DOHH2 (cell line): ENCODE results near the gene ADH4.

ENCODE experiments used
- H3F3A ChIP-seq: fragments of 200-600 bp; sonication (generic), shearing (Covaris generic); 2 replicates; pipeline ENCODE4 v1.6.0; 2016; ENCODE audit warnings: antibody characterized with exemption, mild to moderate bottlenecking; ENCODE audit not compliant: control insufficient read depth, insufficient read depth
- H3K27ac ChIP-seq: fragments of 200-600 bp; sonication (generic); 2 replicates; pipeline ENCODE4 v1.5.1; 2014; ENCODE audit warnings: low read depth, mild to moderate bottlenecking, low read length, moderate library complexity
- H3K27me3 ChIP-seq: fragments of 200-600 bp; sonication (generic); 2 replicates; pipeline ENCODE4 v1.6.1; 2014; ENCODE audit warnings: mild to moderate bottlenecking, low read length, mixed read lengths; ENCODE audit not compliant: control insufficient read depth
- H3K36me3 ChIP-seq: fragments of 200-600 bp; sonication (generic); 2 replicates; pipeline ENCODE4 v1.6.1; 2014; ENCODE audit warnings: mild to moderate bottlenecking, low read length, moderate library complexity, mixed read lengths; ENCODE audit not compliant: control insufficient read depth
- H3K4me1 ChIP-seq: fragments of 200-600 bp; sonication (generic); 2 replicates; pipeline ENCODE4 v1.6.1; 2014; ENCODE audit warnings: mild to moderate bottlenecking, low read length, mixed read lengths; ENCODE audit not compliant: control insufficient read depth
- H3K4me2 ChIP-seq: fragments of 200-600 bp; sonication (generic); 2 replicates; pipeline ENCODE4 v1.6.0; 2014; ENCODE audit warnings: mild to moderate bottlenecking, low read length, moderate library complexity
- H3K4me3 ChIP-seq: fragments of 200-600 bp; sonication (generic); 2 replicates; pipeline ENCODE4 v1.5.1; 2014; ENCODE audit warnings: mild to moderate bottlenecking, low read length, mixed read lengths
- H3K79me2 ChIP-seq: fragments of 200-600 bp; sonication (generic); 2 replicates; pipeline ENCODE4 v1.6.1; 2014; ENCODE audit warnings: mild to moderate bottlenecking, low read length, mixed read lengths; ENCODE audit not compliant: control insufficient read depth
- H3K9me2 ChIP-seq: fragments of 200-600 bp; sonication (generic); replicated peaks from 2 replicates; pipeline ENCODE4 v1.6.1; 2014; ENCODE audit warnings: mild to moderate bottlenecking, low read length, mixed read lengths; ENCODE audit not compliant: control insufficient read depth
- H3K9me3 ChIP-seq: fragments of 200-600 bp; sonication (generic); 2 replicates; pipeline ENCODE4 v1.6.1; 2014; ENCODE audit warnings: antibody characterized with exemption, low read length, mixed read lengths; ENCODE audit not compliant: control insufficient read depth, insufficient read depth
- H4K20me1 ChIP-seq: fragments of 200-600 bp; sonication (generic); 2 replicates; pipeline ENCODE4 v1.6.0; 2014; ENCODE audit warnings: low read depth, mild to moderate bottlenecking, antibody characterized with exemption, low read length, moderate library complexity; ENCODE audit not compliant: control insufficient read depth, insufficient read depth
- EZH2phosphoT487 ChIP-seq: fragments of 200-600 bp; sonication (generic); IDR thresholded peaks from 2 replicates; pipeline ENCODE4 v1.6.1; 2017; ENCODE audit warnings: borderline replicate concordance, mild to moderate bottlenecking, antibody characterized with exemption, low read length, moderate library complexity, mixed read lengths
- TF ChIP-seq, protein P1 (sequence below): fragments of 200-600 bp; sonication (generic); IDR thresholded peaks from one replicate; pipeline ENCODE4 v1.5.1; 2014; ENCODE audit warnings: antibody characterized with exemption, mild to moderate bottlenecking, low read depth, low read length; ENCODE audit not compliant: poor library complexity, severe bottlenecking

Gene ADH4

DNA sequence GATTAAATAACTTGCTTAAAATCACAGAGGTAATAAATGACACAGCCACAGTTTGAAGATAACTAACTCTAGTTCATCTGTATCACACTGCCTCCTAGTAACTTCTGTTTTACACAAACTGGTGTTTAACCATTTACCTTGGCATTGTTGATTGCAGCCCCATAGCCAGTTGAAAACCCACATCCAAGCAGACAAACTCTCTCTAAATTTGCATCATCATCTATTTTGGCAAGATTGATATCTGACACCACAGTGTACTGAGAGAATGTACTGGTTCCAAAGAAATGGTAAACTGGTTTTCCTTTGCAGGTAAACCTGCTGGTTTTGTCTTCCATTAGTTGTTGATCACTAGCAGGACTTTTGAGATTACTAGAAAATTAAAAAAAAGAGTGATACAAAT lies 7.8 kb downstream of the ADH4 start:
- no peaks in the 10 kb centered on the region for H3K4me1 ChIP-seq
- no peak overlapping the region for H3K4me2 ChIP-seq
- H3K9me2 ChIP-seq = no peaks in the 10 kb centered on the region
- H3K36me3 ChIP-seq = no peaks in the 10 kb centered on the region
- no peaks in the 10 kb centered on the region for H4K20me1 ChIP-seq
- H3K27me3 ChIP-seq = no peaks in the 10 kb centered on the region
- no peaks in the 10 kb centered on the region for H3K9me3 ChIP-seq
- no peak overlapping the region for H3K4me3 ChIP-seq
- TF ChIP-seq, protein P1, sequence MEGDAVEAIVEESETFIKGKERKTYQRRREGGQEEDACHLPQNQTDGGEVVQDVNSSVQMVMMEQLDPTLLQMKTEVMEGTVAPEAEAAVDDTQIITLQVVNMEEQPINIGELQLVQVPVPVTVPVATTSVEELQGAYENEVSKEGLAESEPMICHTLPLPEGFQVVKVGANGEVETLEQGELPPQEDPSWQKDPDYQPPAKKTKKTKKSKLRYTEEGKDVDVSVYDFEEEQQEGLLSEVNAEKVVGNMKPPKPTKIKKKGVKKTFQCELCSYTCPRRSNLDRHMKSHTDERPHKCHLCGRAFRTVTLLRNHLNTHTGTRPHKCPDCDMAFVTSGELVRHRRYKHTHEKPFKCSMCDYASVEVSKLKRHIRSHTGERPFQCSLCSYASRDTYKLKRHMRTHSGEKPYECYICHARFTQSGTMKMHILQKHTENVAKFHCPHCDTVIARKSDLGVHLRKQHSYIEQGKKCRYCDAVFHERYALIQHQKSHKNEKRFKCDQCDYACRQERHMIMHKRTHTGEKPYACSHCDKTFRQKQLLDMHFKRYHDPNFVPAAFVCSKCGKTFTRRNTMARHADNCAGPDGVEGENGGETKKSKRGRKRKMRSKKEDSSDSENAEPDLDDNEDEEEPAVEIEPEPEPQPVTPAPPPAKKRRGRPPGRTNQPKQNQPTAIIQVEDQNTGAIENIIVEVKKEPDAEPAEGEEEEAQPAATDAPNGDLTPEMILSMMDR = no peak
- TF ChIP-seq EZH2phosphoT487 = no peak
- H3K27ac ChIP-seq = no peak overlapping the region
- no peaks in the 10 kb centered on the region for H3K79me2 ChIP-seq
- H3F3A ChIP-seq = no peaks in the 10 kb centered on the region

DNA sequence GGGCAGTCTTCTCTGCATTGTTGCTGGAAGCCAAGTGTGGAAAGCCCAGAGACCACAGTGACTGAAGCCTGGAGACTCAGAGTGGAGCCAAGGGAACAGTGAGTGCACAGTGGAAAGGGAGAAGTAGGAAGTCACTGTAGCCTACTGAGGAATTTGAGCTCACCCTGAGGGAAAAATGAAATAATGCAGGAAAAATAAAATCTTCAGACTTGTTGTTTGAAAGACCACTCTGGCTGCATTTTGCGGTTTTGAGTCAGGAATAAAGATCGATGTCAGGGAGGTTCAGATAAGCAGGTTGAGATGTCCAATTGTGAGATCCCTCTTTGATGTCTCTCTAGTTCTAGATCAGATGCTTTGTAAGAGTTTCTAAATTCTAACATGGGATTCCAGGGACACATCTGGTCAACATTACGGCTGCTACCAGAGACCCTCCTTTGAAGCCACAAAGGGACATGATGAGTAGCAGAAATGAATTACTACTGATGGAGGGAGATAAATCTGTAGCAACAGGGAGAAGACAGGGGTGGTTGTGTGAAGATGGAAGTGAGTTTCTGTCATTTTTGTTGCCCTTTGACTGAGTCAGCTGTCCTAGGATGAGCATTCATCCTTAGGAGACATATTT lies 8.4 kb downstream of the ADH4 start:
- H3K79me2 ChIP-seq = no peaks in the 10 kb centered on the region
- H3K9me2 ChIP-seq = no peaks in the 10 kb centered on the region
- TF ChIP-seq, protein P1 = no peak
- TF ChIP-seq EZH2phosphoT487 = no peak
- no peak overlapping the region for H3K4me3 ChIP-seq
- no peaks in the 10 kb centered on the region for H4K20me1 ChIP-seq
- no peaks in the 10 kb centered on the region for H3F3A ChIP-seq
- H3K27ac ChIP-seq = no peak overlapping the region
- H3K4me1 ChIP-seq = no peaks in the 10 kb centered on the region
- no peak overlapping the region for H3K4me2 ChIP-seq
- no peaks in the 10 kb centered on the region for H3K9me3 ChIP-seq
- no peaks in the 10 kb centered on the region for H3K27me3 ChIP-seq
- no peaks in the 10 kb centered on the region for H3K36me3 ChIP-seq

DNA sequence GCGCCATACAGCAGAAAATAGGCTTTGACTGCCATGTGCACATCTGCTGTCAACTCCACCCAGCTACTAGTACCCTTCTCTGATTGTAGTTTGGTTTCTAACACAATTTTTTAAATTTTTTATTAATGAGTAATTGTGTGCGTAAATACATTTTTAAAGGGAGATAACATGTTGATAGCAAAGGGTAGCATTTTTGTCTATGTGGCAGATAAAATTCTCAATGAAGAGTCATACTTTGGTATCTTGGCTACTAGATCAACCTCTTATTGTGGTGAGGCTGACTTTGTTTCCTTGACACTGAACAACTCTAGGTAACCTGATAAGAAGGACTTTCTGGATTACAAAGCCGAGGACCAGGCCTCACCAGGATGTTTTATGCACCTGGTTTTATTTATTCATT lies 9.5 kb downstream of the ADH4 start:
- H3K27me3 ChIP-seq = no peaks in the 10 kb centered on the region
- TF ChIP-seq, protein P1 = no peak
- no peak for TF ChIP-seq EZH2phosphoT487
- H3K9me2 ChIP-seq = no peaks in the 10 kb centered on the region
- H3K4me3 ChIP-seq = no peak overlapping the region
- no peaks in the 10 kb centered on the region for H3K9me3 ChIP-seq
- no peaks in the 10 kb centered on the region for H3F3A ChIP-seq
- H4K20me1 ChIP-seq = no peaks in the 10 kb centered on the region
- no peaks in the 10 kb centered on the region for H3K4me1 ChIP-seq
- no peaks in the 10 kb centered on the region for H3K36me3 ChIP-seq
- H3K4me2 ChIP-seq = no peak overlapping the region
- H3K79me2 ChIP-seq = no peaks in the 10 kb centered on the region
- no peak overlapping the region for H3K27ac ChIP-seq
